ENCODE data around the gene FBXO21. TPM values are rescaled to one million over a fixed set of nuclear protein-coding genes. Genes with fewer than 3 reads are reported as not detected.
A peak's percentile ranks its signal among the peaks of the same experiment; 100 is the strongest.

FBXO21 gene
- total RNA-seq, 1 donor from 2014 or later: 32.0 TPM

GRCh38 chr12:117100851-117101673 lies 89.2 kb downstream of the FBXO21 start:
- no peaks in the 10 kb centered on the region for H3K4me1 Mint-ChIP-seq (ENCODE audit: low read depth, unreplicated experiment)
- no peak overlapping the region for H3K4me3 ChIP-seq (ENCODE audit: insufficient read depth, low read depth, low read length)
- no peak overlapping the region for H3K9ac ChIP-seq (ENCODE audit: low read length)
- no peak overlapping the region for H3K27ac ChIP-seq (ENCODE audit: low read depth, low read length)
- peaks cover 57% of the 10 kb centered on the region for H3K27me3 Mint-ChIP-seq (ENCODE audit: low read depth, unreplicated experiment)
- H3K79me2 ChIP-seq (ENCODE audit: insufficient read depth, low read length): no peaks in the 10 kb centered on the region
- no peaks in the 10 kb centered on the region for H3K36me3 Mint-ChIP-seq (ENCODE audit: low read depth, unreplicated experiment)
- no peaks in the 10 kb centered on the region for H3K9me3 ChIP-seq (ENCODE audit: insufficient read depth, low read depth, low read length)
- no peak overlapping the region for H3K4me2 ChIP-seq (ENCODE audit: low read length)
- no peaks in the 10 kb centered on the region for H3K36me3 ChIP-seq (ENCODE audit: insufficient read depth, low read length)
- H4K20me1 ChIP-seq (ENCODE audit: insufficient read depth, low read length): peaks cover 4% of the 10 kb centered on the region
- TF ChIP-seq EZH2 (IDR thresholded peaks at IDR 0.05; ENCODE audit: insufficient read depth, low read length): no peak
- TF ChIP-seq, protein P1, sequence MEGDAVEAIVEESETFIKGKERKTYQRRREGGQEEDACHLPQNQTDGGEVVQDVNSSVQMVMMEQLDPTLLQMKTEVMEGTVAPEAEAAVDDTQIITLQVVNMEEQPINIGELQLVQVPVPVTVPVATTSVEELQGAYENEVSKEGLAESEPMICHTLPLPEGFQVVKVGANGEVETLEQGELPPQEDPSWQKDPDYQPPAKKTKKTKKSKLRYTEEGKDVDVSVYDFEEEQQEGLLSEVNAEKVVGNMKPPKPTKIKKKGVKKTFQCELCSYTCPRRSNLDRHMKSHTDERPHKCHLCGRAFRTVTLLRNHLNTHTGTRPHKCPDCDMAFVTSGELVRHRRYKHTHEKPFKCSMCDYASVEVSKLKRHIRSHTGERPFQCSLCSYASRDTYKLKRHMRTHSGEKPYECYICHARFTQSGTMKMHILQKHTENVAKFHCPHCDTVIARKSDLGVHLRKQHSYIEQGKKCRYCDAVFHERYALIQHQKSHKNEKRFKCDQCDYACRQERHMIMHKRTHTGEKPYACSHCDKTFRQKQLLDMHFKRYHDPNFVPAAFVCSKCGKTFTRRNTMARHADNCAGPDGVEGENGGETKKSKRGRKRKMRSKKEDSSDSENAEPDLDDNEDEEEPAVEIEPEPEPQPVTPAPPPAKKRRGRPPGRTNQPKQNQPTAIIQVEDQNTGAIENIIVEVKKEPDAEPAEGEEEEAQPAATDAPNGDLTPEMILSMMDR (IDR thresholded peaks at IDR 0.05; ENCODE audit: insufficient read depth, low read depth, low read length): no peak
- no peak for DNase-seq (ENCODE audit: low read depth)
- no peak for FAIRE-seq
- H3K9me3 Mint-ChIP-seq (ENCODE audit: unreplicated experiment): no peaks in the 10 kb centered on the region
- H2AFZ ChIP-seq (ENCODE audit: low read depth, low read length): no peak overlapping the region
- H3K27me3 ChIP-seq (ENCODE audit: insufficient read depth, low read length): peaks cover 54% of the 10 kb centered on the region
- H3K4me3 Mint-ChIP-seq (ENCODE audit: unreplicated experiment): no peak overlapping the region
- H3K27ac Mint-ChIP-seq (ENCODE audit: unreplicated experiment): no peak overlapping the region
- no peaks in the 10 kb centered on the region for H3K4me1 ChIP-seq (ENCODE audit: insufficient read depth, low read length)

DNA sequence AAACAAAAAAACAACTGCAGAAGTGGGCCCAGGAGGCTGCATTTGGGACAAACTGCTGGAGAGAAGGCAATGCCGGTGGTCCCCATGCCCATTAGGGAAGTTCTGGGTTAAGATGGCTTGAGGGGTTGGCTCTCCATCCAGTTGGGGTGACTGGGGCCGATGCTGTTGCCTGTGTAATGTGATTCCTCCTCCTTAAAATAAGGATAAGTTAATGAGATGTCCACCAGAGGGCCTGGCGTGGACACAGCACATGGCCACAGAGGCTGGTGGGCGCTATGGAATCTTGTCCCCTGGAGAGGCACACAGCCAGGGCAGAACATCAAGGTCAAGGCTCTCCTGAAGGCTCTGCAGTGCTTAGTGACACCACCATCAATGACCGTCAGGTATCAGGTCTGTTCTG lies 90.0 kb downstream of the FBXO21 start:
- no peak overlapping the region for H2AFZ ChIP-seq (ENCODE audit: low read depth, low read length)
- peaks cover 59% of the 10 kb centered on the region for H3K27me3 Mint-ChIP-seq (ENCODE audit: low read depth, unreplicated experiment)

More for the DNA sequence above, 90.0 kb downstream of the FBXO21 start:
- H3K27ac Mint-ChIP-seq (ENCODE audit: unreplicated experiment): no peak overlapping the region
- Histone ChIP-seq H3K27ac (ENCODE audit: low read depth, low read length) (no peak overlapping the region), H3K27me3 (ENCODE audit: insufficient read depth, low read length) (peaks cover 54% of the 10 kb centered on the region), H3K36me3 (ENCODE audit: insufficient read depth, low read length) (no peaks in the 10 kb centered on the region), H3K4me3 (ENCODE audit: insufficient read depth, low read depth, low read length) (no peak overlapping the region), H3K4me2 (ENCODE audit: low read length) (no peak overlapping the region), H4K20me1 (ENCODE audit: insufficient read depth, low read length) (peaks cover 4% of the 10 kb centered on the region), H3K9ac (ENCODE audit: low read length) (no peak overlapping the region), H3K4me1 (ENCODE audit: insufficient read depth, low read length) (no peaks in the 10 kb centered on the region), H3K79me2 (ENCODE audit: insufficient read depth, low read length) (no peaks in the 10 kb centered on the region), H3K9me3 (ENCODE audit: insufficient read depth, low read depth, low read length) (no peaks in the 10 kb centered on the region)
- H3K4me1 Mint-ChIP-seq (ENCODE audit: low read depth, unreplicated experiment): no peaks in the 10 kb centered on the region
- DNase-seq (ENCODE audit: low read depth) (no peak), FAIRE-seq (no peak)
- H3K4me3 Mint-ChIP-seq (ENCODE audit: unreplicated experiment): peak overlapping the region; percentile 12
- no peaks in the 10 kb centered on the region for H3K36me3 Mint-ChIP-seq (ENCODE audit: low read depth, unreplicated experiment)
- TF ChIP-seq EZH2 (IDR thresholded peaks at IDR 0.05; ENCODE audit: insufficient read depth, low read length): no peak
- TF ChIP-seq, protein P1 (IDR thresholded peaks at IDR 0.05; ENCODE audit: insufficient read depth, low read depth, low read length): peak; percentile 18
- H3K9me3 Mint-ChIP-seq (ENCODE audit: unreplicated experiment): no peaks in the 10 kb centered on the region

Data from astrocyte (in vitro differentiated cells and primary cell).